ENCODE measurements around the gene OTUB2.

OTUB2 gene

DNA sequence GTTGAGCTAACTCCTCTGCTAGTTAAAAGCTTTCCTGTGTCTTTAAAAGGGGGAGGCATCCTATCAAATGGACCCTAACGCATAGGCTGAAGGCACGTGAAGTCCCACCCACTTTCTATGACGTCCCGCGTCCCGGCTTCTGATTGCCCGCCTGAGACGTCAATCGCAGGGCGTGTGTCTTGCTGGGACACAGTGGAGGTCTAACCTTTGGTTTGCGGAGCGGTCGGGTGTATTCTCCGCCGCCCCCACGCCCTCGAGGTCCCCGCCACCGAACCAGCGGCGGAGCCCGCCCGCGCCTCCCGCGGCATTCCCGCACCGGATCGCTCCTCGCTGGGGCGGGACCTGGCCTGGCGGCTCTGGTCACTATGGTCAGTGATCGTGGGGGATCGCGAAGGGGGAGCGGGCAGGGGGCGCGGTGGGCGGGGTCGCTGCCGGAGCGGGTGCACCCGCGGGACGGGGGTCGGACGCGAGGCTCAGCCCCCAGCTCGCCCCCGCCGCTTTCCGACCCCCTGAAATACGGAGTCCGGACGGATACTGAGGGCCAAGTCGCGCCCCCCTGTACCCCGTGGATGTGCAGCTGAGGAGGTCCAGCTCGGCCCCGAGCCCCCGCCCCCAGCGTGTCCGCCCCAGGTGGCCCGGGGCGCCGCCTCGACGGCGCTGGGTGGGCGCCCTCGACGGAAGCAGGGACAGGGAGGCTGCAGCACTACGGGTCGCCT is at the start of gene OTUB2:
OTUB2 (plus strand) TSS at position 168 of the 716 bp plus-strand sequence; CDS start at position 366, 198 bp downstream.
- TF ChIP-seq, protein P1, sequence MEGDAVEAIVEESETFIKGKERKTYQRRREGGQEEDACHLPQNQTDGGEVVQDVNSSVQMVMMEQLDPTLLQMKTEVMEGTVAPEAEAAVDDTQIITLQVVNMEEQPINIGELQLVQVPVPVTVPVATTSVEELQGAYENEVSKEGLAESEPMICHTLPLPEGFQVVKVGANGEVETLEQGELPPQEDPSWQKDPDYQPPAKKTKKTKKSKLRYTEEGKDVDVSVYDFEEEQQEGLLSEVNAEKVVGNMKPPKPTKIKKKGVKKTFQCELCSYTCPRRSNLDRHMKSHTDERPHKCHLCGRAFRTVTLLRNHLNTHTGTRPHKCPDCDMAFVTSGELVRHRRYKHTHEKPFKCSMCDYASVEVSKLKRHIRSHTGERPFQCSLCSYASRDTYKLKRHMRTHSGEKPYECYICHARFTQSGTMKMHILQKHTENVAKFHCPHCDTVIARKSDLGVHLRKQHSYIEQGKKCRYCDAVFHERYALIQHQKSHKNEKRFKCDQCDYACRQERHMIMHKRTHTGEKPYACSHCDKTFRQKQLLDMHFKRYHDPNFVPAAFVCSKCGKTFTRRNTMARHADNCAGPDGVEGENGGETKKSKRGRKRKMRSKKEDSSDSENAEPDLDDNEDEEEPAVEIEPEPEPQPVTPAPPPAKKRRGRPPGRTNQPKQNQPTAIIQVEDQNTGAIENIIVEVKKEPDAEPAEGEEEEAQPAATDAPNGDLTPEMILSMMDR (IDR thresholded peaks at IDR 0.05; ENCODE audit: extremely low read depth, missing control alignments) = no peak
- DNase-seq (ENCODE audit: low spot score) = peak; percentile 100

DNA sequence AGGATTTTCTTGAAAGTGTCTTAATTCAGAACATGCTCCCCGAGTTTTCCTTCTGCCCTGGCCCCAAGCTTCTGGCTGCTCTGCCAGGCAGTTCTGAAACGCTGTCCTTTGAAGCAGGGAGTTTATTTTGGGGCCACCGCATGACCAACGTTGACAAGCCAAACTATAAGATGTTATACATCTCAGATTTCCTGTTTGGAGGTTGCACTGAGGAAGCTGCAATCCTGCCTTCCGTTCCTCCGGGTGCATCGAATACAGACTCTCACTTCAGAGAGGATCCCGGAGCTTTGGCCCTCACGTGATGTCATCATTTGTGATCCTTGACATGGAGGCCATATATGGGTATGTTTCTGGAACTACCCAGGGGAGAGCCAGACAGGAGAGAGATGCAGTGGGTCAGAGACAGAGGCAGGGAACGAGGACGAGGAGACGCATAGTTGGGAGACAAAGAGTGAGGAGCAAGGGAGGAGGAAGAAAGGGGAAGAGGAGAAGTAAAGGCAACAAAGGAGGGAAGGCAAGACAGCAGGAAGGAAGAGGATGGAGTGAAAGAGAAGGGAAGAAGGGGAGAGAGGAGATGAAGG is 49.6 kb upstream of the OTUB2 start, which contains the start of gene ASB2:
ASB2 (minus strand) TSS at position 94 of the 581 bp plus-strand sequence. CDS start 12,031 bp downstream, outside the sequence.
- DNase-seq (ENCODE audit: low spot score) = no peak
- TF ChIP-seq, protein P1 (IDR thresholded peaks at IDR 0.05; ENCODE audit: extremely low read depth, missing control alignments) = no peak

DNA sequence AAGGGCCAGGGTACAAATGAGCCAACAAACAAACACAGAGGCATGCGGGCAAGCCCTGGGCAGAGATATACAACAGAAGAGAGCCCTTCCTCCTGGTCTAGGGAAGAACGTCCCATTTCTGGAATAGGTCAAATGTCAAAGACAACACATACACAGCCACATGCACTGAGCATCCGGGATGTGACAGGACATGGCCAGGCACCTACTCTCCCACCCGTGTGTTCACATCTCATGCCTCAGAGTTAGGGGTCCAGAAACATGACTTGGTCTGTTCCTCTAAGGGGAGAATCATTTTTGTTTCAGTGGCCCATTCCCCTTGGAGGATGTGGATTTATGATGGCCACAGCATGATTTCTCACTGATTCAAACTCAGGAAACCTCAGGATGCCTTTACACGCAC is 49.0 kb upstream of the OTUB2 start:
- TF ChIP-seq, protein P1 (IDR thresholded peaks at IDR 0.05; ENCODE audit: extremely low read depth, missing control alignments) = no peak

DNA sequence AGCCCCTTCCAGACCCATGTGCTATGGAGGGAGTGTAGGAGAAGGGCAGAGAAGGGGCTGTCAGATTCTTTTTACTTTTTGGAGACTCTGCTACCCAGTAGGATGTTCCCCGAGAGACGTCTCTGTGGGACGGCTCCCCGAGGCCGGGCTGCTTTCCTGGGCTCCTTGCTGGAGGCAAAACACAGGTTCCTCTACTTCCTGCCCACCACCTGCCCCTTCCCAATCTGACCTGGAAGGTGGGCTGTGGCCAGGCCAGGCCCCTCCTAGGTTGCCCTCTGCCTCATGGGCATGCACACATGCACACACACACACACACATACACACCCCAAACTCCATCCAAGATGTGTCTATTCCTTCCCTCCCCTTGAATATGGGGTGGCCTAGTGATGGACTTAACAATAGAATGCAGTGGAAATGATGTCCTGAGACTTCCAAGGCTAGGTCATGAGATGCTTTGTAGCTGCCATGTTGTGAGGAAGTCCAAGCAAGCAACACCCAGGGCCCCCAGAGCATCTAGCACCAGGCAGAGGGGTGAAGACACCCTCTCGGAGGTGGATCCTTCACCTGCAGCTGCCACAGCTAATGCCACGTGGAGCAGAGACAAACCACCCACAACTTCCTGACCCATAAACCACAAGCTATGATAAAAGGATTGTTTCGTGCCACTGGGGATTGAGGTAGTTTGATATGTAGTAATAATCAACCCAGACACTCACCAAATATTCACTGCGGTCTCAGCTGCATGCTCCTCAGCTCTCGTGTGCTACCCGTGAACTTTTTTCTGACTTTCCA is 48.2 kb upstream of the OTUB2 start:
- TF ChIP-seq, protein P1 (IDR thresholded peaks at IDR 0.05; ENCODE audit: extremely low read depth, missing control alignments) = no peak
- DNase-seq (ENCODE audit: low spot score) = no peak

More for the DNA sequence above, 49.0 kb upstream of the OTUB2 start:
- DNase-seq (ENCODE audit: low spot score) = no peak

DNA sequence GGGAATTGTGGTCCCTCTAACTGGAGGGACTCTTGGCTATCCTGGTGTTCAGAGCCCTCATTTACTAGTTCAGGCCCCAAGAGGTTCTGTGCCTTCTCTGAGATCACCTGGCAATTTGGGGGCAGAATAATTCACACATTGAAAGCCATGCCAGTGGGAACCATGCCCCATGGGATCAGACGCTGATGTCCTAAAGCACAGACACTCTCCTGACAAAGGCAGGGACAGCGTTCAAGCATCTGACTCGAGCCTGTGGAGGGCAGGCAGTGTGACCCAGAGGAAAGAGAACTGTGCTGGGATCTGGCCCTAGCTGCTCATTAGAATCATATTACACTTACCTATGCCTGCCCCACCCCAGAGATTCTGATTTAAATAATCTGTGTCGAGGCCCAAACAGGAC is 47.4 kb upstream of the OTUB2 start:
- TF ChIP-seq, protein P1 (IDR thresholded peaks at IDR 0.05; ENCODE audit: extremely low read depth, missing control alignments) = no peak
- no peak for DNase-seq (ENCODE audit: low spot score)

DNA sequence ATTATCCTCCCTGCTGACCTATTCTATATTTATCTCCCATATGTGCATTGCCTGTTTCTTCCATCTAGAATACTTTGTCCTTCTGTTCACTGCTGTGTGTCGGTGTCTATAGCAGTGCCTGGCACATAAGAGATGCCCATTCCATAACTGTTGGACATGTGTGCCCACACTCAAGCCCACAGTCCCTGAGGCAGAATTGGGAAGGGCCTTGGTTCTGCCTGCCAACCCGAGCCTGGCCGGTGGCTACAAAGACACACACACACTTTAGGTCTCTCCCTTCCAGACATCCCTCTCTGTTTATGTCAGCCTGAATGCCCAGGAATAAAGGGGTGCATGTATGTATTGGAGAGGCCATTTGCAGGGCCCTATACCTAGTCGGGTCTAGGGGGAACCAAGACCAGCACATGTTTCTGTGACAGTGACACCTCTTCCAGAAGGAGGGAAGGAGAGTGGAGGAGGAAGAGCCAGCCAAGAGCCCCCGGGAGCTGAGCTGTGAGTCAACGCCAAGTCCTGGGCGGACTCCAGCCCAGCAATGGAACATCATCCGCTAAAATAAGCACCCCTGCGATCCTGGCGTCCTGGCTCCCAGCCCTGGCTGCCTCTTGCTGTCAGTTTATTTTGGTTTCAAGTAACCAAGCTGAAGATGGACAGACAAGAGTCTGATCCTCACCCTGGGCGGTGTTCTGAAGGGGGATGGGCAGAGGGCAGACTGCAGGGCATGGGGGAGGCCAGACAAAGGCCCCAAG is 45.5 kb upstream of the OTUB2 start:
- no peak for DNase-seq (ENCODE audit: low spot score)
- TF ChIP-seq, protein P1 (IDR thresholded peaks at IDR 0.05; ENCODE audit: extremely low read depth, missing control alignments) = no peak
